GM12874 (cell line): ENCODE data around the gene TNPO2.

ENCODE experiments used
- TF ChIP-seq, protein P1 (sequence below): IDR thresholded peaks from 2 replicates; pipeline ENCODE4 v1.5.1; 2011; ENCODE audit warnings: low read depth, mild to moderate bottlenecking, control low read depth, low read length, moderate library complexity; ENCODE audit not compliant: insufficient read depth

TNPO2 gene

DNA sequence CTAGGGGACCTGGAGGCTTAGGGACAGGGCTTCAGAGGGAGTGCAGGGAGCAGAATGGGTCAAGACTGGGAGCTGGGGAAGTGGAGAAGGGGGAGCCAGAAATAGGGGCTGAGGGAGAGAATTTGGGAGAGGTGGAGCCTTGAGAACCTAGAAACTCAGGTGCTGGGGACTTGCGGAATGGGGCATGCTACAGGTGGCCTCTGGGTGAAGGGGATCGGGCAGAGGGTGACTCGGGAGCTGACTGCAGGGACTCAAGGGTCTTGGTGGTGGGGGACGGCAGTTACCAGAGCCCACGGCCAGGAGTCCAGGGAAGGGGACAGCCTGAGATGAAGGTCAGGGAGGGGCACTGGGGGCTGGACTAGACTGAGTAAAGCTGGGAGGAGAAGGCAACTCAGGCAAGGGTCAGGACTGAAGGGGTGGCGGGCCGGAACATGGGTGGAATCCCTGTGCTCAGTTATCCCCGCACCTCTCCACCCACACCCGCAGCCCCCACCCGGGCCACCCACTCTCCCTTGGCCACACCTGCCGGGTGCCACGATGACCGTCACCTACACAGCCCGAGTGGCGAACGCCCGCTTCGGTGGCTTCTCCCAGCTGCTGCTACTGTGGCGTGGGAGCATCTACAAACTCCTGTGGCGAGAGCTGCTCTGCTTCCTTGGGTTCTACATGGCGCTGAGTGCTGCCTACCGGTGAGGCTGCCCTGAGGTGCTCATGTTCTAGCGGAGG, 28.5 kb upstream of the TNPO2 start:
- TF ChIP-seq, protein P1, sequence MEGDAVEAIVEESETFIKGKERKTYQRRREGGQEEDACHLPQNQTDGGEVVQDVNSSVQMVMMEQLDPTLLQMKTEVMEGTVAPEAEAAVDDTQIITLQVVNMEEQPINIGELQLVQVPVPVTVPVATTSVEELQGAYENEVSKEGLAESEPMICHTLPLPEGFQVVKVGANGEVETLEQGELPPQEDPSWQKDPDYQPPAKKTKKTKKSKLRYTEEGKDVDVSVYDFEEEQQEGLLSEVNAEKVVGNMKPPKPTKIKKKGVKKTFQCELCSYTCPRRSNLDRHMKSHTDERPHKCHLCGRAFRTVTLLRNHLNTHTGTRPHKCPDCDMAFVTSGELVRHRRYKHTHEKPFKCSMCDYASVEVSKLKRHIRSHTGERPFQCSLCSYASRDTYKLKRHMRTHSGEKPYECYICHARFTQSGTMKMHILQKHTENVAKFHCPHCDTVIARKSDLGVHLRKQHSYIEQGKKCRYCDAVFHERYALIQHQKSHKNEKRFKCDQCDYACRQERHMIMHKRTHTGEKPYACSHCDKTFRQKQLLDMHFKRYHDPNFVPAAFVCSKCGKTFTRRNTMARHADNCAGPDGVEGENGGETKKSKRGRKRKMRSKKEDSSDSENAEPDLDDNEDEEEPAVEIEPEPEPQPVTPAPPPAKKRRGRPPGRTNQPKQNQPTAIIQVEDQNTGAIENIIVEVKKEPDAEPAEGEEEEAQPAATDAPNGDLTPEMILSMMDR = no peak

DNA sequence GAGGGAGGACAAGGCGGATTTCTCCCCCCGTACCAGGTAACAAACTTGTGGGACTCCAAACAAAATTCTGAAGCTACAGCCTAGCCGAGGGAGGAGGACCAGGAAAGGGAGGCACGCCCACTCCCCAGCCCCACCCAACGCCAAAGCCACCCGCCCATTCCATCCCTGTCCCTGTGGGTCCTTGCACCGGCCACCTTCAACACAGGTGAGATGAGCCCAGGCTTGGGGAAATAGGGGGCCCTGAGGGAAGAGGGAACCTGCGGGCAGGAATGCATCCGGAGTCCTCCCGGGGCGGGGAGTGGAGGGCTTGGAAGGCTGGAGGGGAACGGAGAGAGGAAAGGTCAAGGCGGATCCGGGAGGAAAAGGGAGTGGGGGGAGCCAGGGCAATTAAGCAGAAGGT, 27.9 kb upstream of the TNPO2 start, which contains the start of gene BEST2:
TSS of gene BEST2 (plus strand) at position 157 of the 400 bp plus-strand sequence. CDS start 802 bp downstream, outside the sequence.
- TF ChIP-seq, protein P1 = no peak

DNA sequence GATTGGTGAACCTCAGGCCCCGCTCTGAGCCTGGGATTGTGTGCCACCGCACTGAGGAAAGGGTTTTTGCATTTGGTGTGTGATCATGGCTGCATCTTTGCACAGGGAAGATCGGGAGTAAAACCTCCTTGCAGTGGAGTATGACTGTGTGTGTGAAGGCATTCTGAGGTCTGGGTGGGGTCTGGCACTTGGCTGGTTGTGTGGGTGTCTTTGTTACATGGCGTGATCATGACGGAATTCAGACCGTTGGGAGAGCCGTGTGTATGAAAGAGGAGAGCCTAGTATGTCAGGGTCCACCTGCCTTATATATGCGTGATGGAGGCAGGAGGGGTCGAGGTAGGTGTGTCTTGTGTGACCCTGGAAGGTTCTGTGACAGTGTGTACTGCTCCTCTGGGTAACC, 27.1 kb upstream of the TNPO2 start:
- TF ChIP-seq, protein P1 = no peak

GRCh38 chr19:12749938-12750521, 26.3 kb upstream of the TNPO2 start:
- TF ChIP-seq, protein P1 = no peak

DNA sequence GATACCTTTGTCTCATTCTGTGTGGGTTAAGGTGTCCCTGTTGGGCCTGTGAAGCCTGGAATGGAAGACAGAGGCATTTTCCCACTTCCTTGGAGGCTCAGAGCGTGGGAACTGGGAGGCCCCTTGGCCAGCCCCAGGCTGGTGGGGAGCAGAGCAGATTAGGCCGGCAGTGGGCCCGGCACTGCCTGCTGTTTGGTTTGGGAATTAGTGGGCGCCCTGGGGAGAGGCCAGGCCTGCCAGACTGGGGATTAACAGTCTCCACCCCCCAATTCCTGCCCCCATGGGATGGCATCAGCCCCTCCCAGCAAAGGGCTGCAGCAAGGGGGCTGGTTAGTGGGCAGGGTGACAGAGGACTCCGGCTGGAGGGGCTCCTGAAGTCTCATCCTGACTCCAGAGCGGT, 24.8 kb upstream of the TNPO2 start:
- TF ChIP-seq, protein P1 = no peak

- TF ChIP-seq, protein P1 = no peak
Measured at GRCh38 chr19:12745166-12745897, 21.6 kb upstream of the TNPO2 start.

GRCh38 chr19:12737835-12738351, 14.2 kb upstream of the TNPO2 start:
- TF ChIP-seq, protein P1 = no peak
